Stimulated activated naive CD4-positive, alpha-beta T cell (primary cell): ENCODE measurements around the gene ROPN1L.
"Not testable (repeated sequence)": the region's sequence is repeated elsewhere in the genome, so short reads cannot be mapped to it uniquely, and the experiment has no call there.

ENCODE experiments used
- DNase-seq, 6 experiments: peaks; one replicate each; lab custom pipeline; 2025; lab: John Stamatoyannopoulos, UW

The ROPN1L gene

DNA sequence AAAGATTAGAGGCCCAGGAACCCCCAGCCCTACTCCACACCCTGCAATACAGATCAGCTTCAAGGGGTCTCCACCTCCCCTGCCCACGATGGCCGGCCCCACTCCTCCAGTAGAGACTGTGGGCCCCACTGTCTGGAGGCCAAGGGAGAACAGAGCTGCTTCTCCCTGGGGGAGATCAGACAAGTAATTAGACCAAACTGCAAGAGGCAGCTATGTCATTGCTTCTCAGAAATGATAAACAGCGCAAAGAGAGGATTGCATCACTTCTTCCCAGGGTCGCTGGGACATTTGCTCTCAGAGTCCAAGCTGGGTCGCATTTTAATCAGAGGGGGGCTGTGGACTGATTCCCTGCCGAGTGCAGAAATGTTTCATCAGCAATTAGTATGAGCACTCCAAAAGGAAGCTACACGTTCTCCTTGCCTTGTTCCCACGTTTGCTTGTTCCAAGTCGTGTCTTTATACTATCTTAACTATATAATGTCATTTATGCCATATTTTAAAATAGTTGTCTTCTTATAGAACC lies 59.9 kb downstream of the ROPN1L start:
- no peak for DNase-seq

DNA sequence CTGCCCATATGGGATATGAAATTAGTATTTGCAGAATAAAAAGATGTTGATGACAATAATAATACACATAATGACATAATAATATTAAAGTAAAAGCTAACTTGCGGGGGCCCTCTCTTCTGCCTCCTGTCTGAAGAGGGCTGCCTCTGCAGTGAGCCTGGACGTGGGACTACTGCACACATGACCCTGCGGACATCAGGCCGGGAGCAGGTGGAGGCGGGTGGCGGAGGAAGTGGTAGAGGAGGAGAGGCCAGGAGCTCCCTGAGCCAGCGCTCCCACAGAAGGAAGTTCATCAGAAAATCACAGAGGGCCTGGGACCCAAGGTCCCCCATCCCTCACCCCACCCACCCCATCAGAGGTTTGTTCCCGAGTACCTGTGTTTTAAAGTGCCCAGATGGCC lies 60.5 kb downstream of the ROPN1L start:
- no peak for DNase-seq

DNA sequence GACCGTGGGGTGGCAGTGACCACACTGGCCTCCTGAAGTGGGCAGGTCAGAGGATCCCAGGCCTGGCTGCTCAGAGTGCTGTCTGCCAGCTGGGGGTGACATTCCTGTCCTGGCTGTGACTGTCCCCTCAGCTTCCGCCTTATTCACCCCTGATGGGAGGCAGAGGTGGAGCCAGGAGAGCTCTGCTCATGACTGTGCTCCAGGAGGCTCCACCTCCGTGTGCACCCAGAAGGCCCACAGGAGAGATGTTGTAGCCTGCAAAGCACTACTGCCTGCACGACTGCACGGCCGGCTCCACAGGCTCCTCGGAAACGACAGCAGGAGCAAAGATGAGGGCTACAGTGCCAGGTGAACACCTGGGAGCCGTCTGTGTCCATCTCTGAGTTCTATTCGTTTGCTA lies 60.9 kb downstream of the ROPN1L start:
- no peak for DNase-seq

DNA sequence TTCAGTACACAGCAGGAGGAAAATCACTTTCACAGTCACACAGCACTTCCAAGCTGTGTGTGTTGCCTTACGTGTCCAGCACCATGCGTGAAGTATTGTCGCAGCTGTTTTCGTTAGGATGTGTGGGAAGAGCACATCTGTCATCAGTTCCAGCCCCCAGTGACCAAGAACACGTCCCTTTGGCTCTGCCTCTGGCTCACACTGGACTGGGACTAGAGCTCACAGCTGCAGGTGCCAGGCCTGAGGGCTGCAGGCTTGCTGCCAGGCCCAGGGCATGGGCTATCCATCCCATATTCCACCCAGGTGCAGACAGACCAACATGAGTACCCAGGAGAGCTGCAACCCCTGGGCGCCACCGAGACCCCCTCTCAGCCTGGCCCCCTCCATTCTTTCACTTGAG lies 61.6 kb downstream of the ROPN1L start:
- DNase-seq, result no peak

DNA sequence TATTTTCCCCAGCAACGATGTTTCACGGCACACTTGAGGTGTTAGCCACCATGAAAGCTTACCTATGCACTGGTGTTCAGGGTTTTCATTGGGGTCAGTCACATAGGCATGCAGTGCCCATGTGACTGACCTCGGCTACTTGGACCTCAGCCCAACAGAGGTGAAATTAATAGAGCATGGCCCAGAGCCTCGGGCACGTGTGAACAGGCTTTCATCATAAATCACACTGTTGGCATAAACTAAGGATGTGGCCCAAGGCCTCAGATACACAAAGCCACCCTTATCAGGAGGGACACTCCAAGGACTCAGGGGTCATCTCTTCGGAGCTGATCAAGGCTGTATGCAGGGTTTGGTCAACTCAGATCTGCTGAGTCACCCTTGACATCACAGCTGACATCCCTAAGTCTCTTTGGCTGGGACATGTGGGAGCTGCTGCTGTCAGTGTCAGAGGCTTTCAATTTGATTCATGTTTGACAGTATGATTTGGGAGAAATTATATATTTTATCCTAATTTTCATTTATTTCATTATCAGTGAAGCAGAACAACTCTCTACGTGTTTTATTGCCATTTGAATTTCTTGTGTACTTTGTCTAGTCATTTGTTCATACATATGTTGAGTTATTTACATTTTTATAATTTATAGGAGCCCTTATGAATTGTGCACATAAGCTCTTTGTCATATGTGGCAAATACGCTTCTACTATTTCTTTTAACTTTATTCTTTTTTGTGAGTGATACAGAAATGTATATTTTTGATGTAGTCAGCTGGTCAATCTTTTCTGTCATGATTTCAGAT lies 62.5 kb downstream of the ROPN1L start:
- DNase-seq, result no peak

DNA sequence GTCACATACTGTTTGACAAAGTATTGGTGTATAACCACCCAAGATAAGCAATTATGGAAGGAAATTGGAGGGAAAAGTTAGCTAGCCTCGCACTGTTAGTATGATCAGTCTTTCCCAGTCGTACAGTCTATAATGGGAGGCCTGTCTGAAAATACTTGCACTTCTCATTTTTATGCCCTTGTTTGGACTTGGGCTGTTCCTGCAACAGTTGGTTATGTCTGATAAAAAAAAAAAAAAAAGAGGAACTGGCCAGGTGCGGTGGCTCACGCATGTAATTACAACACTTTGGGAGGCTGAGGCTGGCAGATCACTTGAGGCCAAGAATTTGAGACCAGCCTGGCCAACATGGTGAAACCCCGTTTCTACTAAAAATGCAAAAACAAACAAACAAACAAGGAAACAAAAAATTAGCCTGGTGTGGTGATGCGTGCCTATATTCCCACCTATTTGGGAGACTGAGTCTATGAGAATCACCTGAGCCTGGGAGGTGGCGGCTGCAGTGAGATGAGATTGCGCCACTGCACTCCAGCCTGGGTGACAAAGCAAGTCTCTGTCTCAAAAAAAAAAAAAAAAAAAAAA lies 63.9 kb downstream of the ROPN1L start:
- DNase-seq, result no peak

DNA sequence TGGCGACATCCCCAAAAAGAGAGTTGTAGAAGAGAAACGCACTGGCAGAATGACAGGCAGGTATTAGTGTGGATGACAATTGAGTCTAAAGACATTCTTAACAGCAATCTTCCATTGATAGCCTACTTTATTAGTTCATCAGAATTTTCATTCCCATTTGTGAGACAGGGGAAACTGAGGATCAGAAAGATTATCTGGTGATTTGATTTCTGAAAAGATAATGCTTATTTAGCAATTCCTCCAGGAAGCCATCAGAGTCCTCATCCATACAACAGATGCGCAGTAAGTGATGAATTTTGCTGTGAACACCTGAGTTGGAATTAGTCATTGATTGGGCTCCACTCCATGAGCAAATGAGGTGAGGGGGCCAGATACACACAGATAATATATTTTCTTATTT lies 64.9 kb downstream of the ROPN1L start:
- no peak for DNase-seq

DNA sequence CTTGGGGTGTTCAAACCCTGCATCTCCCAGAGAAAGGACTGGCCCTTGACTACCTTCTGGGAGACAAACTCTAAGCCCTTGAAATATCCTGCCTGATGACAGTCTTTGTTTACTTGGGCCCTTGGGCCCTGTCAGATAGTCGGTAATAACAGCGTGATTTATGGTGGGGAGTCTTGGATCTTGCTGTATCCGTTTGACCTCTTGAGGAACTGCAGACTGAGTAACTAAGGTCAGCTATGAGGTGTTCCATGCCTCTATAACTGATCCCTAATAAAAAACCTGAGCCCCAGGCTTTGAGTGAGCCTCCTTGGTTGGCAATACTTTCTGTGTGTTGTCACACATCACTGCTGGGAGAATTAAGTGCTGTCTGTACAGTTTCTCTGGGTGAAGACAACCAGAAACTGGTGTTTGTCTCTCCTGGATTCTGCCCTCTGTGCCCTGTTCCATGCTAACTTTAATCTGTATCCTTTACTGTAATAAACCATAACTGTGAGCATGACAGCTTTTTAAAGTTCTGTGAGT lies 66.0 kb downstream of the ROPN1L start:
- no peak for DNase-seq

DNA sequence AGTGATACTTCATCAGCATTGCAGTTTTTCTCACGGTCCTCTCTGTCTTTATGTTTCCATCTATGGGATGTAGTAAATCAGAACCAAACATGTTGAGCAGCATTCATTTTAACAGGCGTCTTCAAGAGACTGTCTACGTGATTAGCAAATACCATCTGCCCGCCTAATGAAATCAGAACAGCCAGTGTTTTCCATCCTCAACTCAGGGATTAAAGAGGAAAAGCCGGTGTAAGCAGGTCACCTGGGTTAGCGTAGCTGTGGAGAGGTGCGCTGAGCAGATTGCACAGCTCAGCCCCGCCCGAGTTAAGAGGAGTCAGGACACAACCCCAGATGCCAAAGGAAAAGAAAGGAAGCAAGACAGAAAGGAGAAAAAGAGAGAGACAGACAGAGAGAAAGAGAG lies 67.9 kb downstream of the ROPN1L start:
- no peak for DNase-seq

DNA sequence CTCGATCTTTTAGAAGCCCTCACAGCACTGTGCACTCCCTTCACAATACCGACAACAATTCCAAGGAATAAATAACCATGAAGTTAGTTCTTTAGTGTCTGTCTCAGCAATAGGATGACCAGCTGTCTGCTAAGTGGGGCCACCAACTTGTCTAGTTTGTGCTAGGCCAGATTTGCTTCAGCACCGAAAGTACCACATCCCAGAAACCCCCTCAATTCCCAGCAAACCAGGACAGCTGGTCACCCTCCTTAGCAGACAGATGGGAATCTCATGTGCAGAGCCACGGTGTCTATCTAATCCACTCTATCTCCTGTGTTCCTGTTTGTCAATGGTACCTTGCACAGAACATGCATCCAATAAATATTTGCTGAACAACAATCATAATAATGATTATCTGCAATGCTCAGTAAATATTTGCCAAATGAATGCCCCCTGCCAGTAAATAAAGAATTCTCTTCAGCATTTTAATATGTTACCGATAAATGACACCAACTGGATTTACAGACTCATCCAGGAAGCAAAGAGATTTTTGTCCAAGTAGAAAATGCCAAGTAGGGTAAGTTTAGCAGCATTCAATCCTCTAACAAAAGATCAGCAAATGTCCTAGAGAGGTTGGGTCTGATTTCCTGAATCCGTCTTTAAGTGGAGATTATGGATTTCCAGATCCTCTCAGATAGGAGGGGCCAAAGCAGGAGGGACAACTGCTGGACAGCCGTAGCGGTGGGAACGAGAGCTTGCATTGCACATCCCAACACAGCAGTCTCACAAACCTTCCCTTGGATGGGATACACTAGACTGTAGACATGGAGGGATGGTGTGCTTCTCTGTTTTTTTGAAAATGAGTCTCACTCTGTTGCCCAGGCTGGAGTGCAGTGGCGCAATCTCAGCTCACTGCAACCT lies 70.3 kb downstream of the ROPN1L start:
- no peak for DNase-seq

DNA sequence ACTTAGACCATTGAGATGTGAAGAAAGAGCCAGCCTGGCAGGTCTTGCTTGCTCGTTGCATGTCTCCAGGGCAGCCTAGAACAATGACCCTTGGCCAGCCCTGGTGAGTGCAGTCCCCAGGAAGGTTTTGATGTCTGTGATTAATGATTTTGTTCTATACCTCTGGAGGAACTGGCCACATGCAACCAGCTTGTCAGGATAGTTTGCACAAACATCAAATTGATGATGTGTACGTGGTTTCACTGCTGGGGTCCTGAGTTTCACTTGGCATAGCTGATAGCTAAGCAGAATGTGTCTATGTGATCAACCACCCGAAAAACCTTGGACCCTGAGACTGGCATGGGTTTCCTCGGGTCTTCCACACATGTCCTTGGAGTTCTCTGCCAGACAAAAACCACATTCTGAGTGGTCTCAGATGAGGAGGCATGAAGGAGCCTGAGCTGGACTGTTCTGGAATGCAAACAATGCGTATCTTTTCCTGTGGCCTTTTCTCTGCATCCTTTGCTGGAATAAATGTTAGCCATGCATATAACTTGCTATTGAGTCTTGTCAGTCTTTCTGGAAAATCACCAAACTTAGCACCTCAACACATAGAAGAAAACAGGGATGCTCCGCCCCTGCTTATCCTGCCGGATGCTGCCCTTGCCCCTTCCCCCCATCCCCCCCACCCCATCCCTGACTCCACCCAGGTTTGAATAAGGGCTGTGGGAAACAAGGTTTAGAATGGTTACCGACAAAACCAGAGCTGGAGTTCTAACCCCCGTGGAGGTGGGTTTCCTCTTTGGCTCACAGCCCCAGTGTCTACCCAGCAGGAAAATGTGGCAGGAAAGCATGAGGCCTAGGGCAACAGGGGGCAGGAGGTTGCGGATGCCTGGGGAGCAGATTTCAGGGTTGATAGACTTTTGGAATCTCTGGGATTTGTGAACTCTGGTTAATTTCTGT lies 72.1 kb downstream of the ROPN1L start:
- no peak for DNase-seq

DNA sequence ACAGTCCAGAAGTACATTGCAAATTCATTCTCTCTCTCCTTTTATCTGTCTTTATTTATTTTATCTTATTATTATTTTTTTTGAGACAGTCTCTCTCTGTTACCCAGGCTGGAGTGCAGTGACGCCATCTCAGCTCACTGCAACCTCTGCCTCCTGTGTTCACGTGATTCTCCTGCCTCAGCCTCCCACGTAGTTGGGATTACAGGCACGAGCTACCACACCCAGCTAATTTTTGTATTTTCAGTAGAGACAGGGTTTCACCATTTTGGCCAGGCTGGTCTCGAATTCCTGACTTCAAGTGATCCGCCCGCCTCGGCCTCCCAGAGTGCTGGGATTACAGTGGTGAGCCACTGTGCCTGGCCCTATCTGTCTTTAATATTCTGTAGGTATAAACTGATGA lies 72.9 kb downstream of the ROPN1L start:
- DNase-seq, result not testable (repeated sequence)
